Esophagus mucosa (tissue), 1 donor: ENCODE results near the gene MAP2K6. TPM values are rescaled to one million over a fixed set of nuclear protein-coding genes. Genes with fewer than 3 reads are reported as not detected.
A peak's percentile ranks its signal among the peaks of the same experiment; 100 is the strongest.

ENCODE experiments used
- ATAC-seq: fragments of 200-7000 bp; cut with Tn5 transposase; one replicate; pipeline ENCODE4 v1.9.1; 2020
- total RNA-seq: library from RNA; stranded (reverse); gene quantifications from one replicate; pipeline ENCODE4 v1.2.4, GENCODE V29; 2023
- donor health status: DM: yes; HTN: yes; CAD: no.

The MAP2K6 gene
- total RNA-seq, 1 donor from 2014 or later, result 6.9 TPM

DNA sequence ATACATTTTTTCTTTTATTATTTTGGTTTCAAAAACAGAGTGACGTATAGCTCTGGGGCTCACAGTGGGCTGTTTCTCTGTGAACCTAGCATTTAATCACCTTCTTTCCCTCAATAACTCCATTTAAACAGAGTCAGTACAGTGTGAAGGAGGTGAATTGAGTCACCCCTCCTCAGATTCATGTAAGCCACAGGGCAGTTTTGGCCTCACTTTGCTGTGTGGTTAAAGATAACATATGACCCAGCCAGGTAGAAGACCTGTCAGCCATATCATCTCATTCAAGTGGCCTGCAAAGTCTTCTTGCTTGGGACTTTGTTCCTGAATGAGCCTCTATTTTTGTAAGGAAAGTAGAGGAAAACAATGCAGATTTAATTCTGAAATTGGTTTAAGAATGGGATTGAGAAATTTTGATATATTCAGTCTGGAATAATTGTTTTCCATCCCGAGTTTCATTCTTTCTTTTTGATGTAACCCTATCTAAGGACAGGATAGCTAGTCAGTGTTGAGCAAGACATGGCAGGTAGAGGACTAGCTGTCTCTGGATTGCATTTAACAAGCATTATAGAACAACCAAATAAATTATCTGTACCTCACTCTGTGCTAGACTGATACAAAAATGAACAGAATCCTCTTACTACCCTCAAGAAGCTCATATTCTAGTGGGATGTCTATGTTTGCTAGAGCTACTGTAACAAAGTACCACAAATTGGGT is 13.1 kb downstream of the MAP2K6 start:
- no peak for ATAC-seq

GRCh38 chr17:69428252-69428980 is 13.9 kb downstream of the MAP2K6 start:
- ATAC-seq, result peak; percentile 12

DNA sequence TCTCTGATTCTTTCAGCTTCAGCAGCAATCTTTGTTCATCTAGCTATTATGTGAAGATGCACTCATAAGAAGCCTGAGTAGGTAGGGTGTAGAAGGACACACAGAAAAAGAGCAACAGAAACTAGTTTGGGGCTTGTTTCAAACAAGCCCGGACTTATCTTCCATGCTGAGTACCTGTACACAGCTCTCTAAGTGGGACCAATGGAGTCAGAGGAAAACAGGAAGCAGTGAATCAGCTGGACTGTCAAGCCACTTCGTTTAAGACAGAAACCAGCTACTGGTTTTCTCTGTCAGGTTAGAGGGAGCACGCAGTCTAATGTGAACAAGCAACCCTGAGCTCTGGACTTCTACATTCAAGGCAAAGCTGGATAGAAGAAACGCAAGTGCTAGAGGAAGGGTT is 16.0 kb downstream of the MAP2K6 start:
- peak; percentile 89 for ATAC-seq

GRCh38 chr17:69431835-69432234 is 17.3 kb downstream of the MAP2K6 start:
- no peak for ATAC-seq

DNA sequence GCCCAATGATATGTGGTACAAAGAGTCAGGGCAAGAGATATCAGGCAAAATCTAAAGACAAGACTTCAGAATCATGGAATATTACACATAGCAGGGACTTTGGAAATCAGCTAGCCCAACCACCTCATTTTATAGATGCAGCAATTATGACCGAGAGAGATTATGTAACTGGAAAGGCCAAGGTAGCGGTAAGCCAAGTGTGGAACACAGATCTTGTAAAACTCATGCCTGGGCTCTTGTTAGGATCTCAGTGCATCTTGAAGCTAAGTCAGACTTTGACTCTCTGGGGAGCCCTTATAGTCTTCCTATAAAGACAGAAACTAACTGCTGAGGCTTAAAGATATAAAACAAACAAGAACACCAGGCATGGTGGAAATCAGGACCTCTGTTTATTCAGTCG is 18.6 kb downstream of the MAP2K6 start:
- ATAC-seq, result no peak

DNA sequence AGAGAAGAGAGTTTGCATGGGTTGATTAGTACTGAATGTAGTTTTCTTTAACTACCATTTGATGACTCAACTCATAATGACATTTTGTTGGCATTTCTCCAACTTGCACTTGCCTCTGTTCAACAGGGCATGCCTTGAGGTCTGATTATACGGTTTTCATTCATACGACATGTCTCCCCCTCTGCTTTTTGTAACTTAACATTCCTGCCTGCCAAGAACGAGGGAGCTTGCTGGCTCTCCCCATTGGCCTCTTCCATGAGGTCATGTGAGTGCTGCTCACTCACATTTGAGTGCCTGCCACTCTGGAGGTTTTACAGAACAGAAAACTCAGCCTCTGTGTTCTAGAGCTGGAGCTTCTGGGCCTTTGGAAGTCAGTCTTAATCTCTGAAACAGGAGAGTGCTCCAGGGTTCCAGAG is 19.7 kb downstream of the MAP2K6 start:
- ATAC-seq, result peak; percentile 39

DNA sequence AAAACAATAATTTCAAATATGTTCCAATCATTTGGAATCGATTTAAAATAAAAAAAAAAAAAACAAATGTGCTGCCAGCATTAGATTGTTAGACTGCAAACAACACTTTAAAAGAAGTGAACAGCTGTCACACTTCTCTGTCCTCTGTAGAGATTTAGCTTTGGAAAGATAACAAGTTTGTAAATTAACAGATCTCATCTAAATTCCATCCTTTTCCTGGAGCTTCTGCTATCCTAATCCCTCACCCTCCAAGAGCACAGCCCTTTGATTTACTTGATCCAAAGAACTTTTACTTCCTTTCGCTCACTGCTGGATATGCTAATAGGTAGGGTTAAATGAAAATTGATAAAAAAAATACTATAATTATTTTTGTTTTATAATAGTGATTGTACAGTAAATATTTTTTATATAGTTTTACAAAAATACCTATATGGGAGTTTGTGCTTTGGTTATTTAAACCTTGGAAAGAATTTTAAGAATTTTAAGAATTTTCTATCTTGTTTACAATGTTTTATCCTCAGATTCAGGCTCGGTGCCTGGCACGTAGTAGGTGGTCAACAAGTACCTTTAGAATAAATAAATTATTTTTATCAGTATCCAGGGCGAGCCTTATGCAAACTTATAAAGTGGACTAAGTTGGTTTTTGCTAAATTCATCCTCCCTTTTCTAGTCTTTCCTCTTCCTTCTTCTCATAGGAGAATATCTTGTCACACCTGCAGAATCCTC is 21.6 kb downstream of the MAP2K6 start:
- ATAC-seq, result no peak

DNA sequence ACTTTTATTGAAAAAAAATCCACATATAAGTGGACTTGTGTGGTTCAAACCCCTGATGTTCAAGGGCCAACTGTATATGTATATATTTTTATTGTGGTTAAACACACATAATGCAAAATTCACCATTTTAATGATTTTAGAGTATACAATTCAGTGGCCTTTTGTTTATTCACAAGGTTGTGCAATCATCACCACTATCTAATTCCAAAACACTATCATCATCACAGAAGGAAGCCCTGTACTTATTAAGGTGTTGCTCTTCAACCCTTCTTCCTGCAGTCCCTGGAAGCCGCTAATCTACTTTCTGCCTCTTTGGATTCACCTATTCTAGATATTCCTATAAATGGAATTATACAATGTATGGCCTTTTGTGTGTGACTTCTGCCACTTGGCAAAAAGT is 23.0 kb downstream of the MAP2K6 start:
- no peak for ATAC-seq

GRCh38 chr17:69438776-69439175 is 24.3 kb downstream of the MAP2K6 start:
- ATAC-seq, result no peak

- no peak for ATAC-seq
Measured at GRCh38 chr17:69441179-69441578, 26.7 kb downstream of the MAP2K6 start.

DNA sequence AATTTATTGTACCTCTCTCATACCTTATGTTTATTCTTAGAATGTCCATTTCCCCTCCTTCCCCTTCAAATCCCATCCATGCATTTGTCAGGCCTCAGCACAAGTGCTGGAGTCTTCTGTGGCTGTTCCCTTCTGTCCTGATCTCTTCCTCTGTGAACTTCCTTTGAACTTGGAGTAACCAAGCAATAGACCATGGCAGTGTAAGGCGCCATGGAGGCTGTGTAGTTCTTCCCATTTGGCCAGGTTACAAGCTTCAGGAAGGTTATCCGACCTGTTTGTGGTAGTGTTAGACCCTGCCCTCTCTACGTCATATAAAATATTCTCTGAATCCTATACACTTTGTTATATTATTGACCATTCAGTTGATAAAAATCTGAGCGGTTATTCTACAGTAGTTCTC is 28.6 kb downstream of the MAP2K6 start:
- ATAC-seq, result no peak

DNA sequence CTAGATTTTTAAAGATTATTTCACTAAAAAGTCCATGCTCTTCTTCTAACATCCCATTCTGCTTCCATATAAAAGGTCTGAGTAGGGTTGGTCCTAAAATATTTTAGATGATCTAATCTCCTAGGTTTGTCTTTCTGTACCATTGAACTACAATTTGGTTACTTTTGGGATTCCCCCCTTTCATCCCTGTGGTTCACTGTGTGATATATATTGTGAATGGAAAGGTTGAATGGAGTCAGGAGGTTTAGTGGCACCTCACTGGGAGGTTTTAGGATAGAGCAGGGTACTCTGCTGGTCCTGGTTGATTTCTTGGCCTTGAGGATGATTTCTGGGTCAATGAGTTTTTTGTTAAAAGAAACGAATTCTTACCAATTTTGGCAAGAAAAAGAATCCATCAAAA is 29.5 kb downstream of the MAP2K6 start:
- ATAC-seq, result no peak

DNA sequence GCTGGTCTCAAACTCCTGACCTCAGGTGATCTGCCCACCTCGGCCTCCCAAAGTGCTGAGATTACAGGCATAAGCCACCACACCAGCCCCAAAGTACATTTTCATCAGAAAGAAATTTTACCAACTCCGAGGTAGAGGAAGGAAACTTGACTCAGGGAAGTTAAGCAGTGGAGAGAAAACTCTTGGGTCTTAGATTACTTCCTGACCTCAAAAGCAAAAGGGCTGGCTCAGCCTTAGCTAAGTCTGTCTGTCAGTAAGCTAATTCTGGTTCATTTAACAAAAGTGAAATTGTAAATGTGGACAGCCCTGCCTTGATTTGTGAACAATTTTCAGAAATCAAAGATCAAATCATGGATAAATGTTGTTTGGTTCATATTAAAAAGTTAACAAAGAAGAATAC is 30.6 kb downstream of the MAP2K6 start:
- ATAC-seq, result no peak

DNA sequence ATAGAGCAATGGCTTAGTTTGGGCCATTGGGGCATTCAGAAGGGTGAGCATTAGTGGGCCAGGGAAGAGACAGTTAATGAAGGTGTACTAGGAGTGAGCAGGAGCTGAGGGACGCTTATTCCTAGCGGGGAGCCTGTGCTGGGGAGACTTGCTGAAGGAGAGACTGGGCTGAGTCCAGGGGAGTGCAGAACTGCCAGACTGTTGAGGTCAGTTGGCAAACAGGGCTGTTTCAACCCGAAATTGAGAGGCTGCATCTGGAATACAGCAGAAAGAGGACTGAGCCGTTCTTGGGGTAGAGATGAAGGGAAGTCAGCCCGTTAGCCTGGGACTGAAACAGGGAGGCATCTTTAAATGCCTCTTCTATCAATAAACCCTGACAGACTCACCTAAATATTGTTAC is 33.2 kb downstream of the MAP2K6 start:
- no peak for ATAC-seq

DNA sequence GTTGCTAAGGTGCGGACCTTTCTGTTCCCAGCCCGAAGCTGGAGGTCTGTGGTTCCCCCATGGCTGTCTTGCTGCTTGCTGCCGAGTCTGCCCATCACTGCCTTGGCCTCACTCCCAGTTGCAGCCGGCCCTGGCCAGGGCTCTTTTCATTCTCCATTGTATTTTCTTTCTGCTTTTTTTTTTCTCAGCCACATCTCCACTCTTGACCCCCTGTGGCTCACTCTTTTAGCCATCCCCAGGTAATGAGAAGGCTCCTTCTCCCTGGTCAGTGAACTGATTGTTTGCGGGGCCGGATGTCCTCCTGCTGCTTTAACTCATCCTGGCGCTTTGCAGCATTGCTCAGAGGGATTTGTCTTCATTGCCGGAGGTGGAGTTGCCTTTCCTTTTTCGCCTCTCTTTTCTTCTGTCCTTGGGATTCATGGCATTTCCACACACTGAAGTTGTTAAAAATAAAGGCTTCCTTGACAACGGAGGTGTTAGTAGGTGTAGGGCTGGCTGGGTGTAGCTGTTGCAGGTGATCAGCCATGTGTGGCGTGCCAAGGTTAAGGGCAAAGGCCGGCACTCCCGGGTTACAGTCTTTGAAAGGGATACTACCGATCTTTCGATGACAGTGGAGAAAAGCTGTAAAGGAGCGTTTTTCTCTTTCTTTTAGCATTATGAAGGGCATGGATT is 34.1 kb downstream of the MAP2K6 start:
- no peak for ATAC-seq

DNA sequence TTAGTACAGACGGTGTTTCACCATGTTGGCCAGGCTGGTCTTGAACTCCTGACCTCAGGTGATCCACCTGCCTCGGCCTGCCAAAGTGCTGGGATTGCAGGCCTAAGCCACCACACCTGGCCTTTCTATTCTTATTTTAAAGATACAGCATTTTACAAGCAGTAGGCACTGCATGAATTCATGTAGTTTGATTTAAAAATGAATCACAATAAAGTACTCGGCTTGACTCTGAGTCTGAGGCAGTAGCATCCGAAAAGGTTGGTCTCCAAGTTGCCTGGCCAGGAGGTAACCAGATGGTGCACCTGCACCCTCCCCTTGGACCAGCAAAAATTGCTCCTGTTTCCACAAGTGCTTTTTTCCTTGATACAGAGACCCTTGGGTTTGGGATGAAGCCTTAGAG is 35.6 kb downstream of the MAP2K6 start:
- ATAC-seq, result no peak

- ATAC-seq, result no peak
Measured at GRCh38 chr17:69450918-69451317, 36.4 kb downstream of the MAP2K6 start.

DNA sequence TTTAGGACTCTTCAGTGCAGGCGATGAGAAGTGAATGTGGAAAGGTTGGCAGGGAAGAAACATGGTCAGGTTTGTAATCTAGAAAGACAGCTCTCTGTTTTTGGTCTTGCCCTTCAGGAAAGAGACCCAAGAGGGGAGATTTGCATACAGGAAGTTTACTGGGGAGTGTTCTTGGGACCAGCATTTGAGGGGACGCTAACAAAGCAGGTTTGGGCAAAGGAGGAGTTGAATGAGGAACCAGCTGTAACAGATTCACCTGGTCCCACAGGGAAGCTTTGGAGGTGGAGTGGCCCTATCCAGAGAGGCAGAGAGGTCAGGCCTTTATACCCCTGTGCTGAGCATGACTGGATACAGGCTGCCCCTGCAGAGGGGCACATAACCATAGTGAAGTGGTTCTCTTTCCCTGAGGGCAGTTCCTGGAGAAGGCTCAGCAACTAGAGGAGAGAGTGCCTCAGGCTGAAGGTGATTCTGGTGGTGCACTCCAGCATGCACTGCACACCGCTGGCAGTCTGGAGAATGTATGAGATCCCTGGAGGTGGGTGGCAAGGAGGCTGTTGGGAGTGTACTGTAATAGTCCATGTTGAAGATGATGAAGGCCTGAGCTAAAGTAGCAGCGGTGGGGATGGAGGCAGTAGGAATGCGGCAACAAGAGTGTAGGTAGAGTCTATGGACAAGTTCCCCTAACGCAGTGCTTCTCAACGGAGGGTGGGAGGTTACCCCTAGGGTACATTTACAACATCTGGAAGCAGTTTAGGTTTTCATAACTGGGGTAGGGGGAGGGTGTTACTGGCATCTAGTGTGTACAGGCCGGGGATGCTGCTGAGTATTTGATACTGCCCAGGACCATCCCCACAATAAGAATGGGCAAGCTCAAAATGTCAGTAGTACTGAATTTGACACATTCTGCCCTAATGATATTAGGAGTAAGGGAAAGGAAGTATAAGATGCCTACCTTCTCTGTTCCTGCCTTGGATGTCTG is 37.2 kb downstream of the MAP2K6 start:
- no peak for ATAC-seq

DNA sequence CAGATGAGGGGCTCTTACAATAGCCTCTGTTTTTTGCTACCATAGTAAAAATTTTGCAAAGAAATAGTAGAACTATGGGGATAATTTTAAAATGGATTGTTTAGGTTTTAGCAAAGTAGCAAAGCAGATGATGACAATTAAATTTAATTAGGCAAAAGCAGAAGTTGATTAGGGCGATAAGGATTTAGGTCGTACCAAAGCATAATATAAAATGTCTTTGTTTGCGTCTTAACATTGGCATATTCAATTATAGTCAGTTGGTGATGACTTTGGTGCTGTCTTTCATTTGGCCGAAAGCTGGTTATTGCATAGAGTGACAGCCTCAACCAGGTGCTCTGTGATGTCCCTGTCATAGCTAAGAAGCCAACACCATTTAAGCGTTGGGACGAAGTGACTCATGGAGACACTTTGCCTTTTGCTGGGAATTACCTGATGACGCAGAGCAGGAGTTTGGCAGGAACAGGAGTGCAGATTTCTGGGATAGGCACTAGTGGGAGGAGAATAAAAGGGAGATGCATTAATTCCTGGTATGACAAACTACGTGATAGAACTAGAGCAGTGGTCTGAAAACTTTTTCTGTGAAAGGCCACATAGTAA is 38.3 kb downstream of the MAP2K6 start:
- ATAC-seq, result no peak

DNA sequence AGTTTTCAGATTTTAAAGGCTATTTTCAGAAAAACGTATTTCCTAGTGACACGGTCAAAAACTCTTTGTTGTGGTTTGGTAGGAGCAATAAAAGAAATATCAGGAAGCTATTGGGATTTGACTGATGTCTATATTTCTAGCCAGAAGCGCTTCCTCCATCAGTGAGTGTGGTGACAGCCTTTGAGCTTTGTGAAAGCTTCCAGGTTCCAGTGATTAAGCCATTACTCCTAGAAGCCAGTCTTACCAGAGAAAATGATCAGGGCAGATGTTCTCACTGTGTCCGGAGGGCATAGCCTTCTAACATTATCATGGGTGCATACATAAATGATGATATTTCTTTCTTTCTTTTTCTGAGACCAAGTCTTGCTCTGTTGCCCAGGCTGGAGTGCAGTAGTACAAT is 39.6 kb downstream of the MAP2K6 start:
- ATAC-seq, result no peak

GRCh38 chr17:69455040-69455439 is 40.5 kb downstream of the MAP2K6 start:
- ATAC-seq, result no peak
